ENCODE data around the gene ATF3.

Gene ATF3

GRCh38 chr1:212608392-212608958, at the start of gene ATF3:
TSS of gene ATF3 (plus strand) at chr1:212608761. CDS start at chr1:212615022, 6,261 bp downstream.
- peak; percentile 98 for DNase-seq (ENCODE audit: low spot score)

GRCh38 chr1:212559929-212560328, 48.6 kb upstream of the ATF3 start:
- DNase-seq (ENCODE audit: low spot score): no peak

- no peak for DNase-seq (ENCODE audit: low spot score)
Measured at GRCh38 chr1:212560933-212561460, 47.6 kb upstream of the ATF3 start.

GRCh38 chr1:212561501-212561931, 47.0 kb upstream of the ATF3 start:
- DNase-seq (ENCODE audit: low spot score): peak; percentile 73

GRCh38 chr1:212562771-212563170, 45.8 kb upstream of the ATF3 start:
- DNase-seq (ENCODE audit: low spot score): no peak

GRCh38 chr1:212565079-212565478, 43.5 kb upstream of the ATF3 start:
- no peak for DNase-seq (ENCODE audit: low spot score)

GRCh38 chr1:212565571-212566305, 42.8 kb upstream of the ATF3 start:
- no peak for DNase-seq (ENCODE audit: low spot score)

- peak; percentile 73 for DNase-seq (ENCODE audit: low spot score)
Measured at GRCh38 chr1:212566522-212567479, 41.8 kb upstream of the ATF3 start.

GRCh38 chr1:212567638-212568037, 40.9 kb upstream of the ATF3 start:
- no peak for DNase-seq (ENCODE audit: low spot score)

GRCh38 chr1:212568978-212569537, 39.5 kb upstream of the ATF3 start:
- DNase-seq (ENCODE audit: low spot score): no peak

- no peak for DNase-seq (ENCODE audit: low spot score)
Measured at GRCh38 chr1:212574732-212575131, 33.8 kb upstream of the ATF3 start.

GRCh38 chr1:212575333-212575732, 33.2 kb upstream of the ATF3 start:
- DNase-seq (ENCODE audit: low spot score): no peak

GRCh38 chr1:212578041-212578440, 30.5 kb upstream of the ATF3 start:
- DNase-seq (ENCODE audit: low spot score): no peak

- DNase-seq (ENCODE audit: low spot score): no peak
Measured at GRCh38 chr1:212581034-212581433, 27.5 kb upstream of the ATF3 start.

- DNase-seq (ENCODE audit: low spot score): no peak
Measured at GRCh38 chr1:212582291-212582690, 26.3 kb upstream of the ATF3 start.

- DNase-seq (ENCODE audit: low spot score): no peak
Measured at GRCh38 chr1:212582808-212583615, 25.5 kb upstream of the ATF3 start.

GRCh38 chr1:212583643-212584042, 24.9 kb upstream of the ATF3 start:
- DNase-seq (ENCODE audit: low spot score): no peak

- no peak for DNase-seq (ENCODE audit: low spot score)
Measured at GRCh38 chr1:212584092-212584886, 24.3 kb upstream of the ATF3 start.

- DNase-seq (ENCODE audit: low spot score): no peak
Measured at GRCh38 chr1:212585210-212585609, 23.4 kb upstream of the ATF3 start.
